Measurements from ENCODE around the gene KREMEN1. TPM values are rescaled to one million over a fixed set of nuclear protein-coding genes. Genes with fewer than 3 reads are reported as not detected.

The KREMEN1 gene
- total and polyA plus RNA-seq, 10 of the 15 experiments (the other 5 are each of a cell fraction or from before 2014, with no cell fraction given): 0.10 to 2.5 (median 0.20) TPM; not detected in 1

DNA sequence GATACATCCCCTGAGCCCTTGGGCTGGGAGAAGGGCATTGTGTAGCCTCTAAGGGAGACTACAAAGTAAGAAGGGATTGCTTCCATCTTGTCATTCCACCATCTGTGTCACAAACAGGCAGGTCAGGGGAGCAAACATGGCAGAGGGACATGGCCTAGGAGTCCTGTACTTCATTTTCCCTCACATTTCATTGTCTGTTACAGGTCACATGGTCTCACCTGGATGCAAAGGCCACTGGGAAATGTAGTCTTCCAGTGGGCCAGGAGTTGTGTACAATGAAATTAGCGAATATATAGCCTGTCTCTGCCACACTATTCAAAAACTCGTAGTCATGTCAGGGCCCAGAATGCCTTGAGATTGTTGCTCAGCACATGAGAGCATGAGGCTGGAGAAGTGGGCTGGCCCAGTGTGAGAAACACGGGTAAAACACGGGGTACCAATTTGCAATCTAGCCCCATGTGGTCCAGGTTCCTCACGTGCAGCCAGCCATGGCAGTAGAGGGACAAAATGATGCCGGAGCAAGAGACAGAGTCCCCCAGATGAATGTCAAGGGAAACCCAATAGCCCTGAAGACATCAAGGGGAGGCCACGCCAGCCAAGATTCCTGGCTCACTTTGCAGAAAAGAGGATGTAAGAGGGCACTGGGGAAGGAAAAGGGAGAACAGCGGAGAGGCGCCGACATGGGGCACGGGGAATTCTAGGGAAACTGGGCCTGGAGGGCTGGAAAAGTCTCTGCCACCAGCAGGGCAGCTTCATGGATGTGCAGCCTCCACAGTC is 85.1 kb downstream of the KREMEN1 start (continued):
- no peak for TF ChIP-seq BMI1 (IDR thresholded peaks at IDR 0.05; ENCODE audit: borderline replicate concordance)
- no peak for TF ChIP-seq GABPA (IDR thresholded peaks at IDR 0.05; ENCODE audit: low read depth)
- no peak for TF ChIP-seq SMARCA5 (IDR thresholded peaks at IDR 0.05)
- peak; percentile 33; the same call in 1 of the 2 replicates for TF ChIP-seq YY1 (IDR thresholded peaks at IDR 0.05; ENCODE audit: low read depth, low read length)
- TF ChIP-seq, protein P1, sequence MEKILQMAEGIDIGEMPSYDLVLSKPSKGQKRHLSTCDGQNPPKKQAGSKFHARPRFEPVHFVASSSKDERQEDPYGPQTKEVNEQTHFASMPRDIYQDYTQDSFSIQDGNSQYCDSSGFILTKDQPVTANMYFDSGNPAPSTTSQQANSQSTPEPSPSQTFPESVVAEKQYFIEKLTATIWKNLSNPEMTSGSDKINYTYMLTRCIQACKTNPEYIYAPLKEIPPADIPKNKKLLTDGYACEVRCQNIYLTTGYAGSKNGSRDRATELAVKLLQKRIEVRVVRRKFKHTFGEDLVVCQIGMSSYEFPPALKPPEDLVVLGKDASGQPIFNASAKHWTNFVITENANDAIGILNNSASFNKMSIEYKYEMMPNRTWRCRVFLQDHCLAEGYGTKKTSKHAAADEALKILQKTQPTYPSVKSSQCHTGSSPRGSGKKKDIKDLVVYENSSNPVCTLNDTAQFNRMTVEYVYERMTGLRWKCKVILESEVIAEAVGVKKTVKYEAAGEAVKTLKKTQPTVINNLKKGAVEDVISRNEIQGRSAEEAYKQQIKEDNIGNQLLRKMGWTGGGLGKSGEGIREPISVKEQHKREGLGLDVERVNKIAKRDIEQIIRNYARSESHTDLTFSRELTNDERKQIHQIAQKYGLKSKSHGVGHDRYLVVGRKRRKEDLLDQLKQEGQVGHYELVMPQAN (conservative IDR thresholded peaks at IDR 0.05): no peak

DNA sequence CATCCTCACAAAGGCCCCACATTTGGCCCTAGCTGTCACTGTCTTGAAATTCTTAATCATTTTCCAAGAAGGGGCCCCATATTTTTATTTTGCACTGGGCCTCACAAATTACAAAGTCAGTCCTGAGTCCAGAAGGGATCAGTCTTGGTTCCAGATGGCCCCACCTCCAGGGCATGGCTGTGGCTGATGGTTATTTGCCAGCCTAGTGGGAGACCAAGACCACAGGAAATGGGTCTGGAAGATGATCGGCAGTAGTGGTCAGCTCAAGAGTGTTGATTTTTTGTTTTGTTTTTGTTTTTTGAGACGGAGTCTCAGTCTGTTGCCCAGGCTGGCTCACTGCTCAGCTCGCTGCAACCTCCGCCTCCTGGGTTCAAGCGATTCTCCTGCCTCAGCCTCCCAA is 85.7 kb downstream of the KREMEN1 start:
- no TSS peak for BruUV-seq (replicated peaks)
- intact Hi-C loops (cut with micrococcal nuclease; ENCODE audit: unreplicated experiment) (loop anchor here (10.0 kb wide), 2 partner anchors 114 to 554 kb away; no protein-coding TSS in a partner anchor), in situ Hi-C loops (cut with MboI) (no loop called here)
- Histone ChIP-seq H3K4me2 (ENCODE audit: control insufficient read depth, insufficient read depth) (no peak overlapping the region), H3K79me2 (ENCODE audit: control insufficient read depth, insufficient read depth, low read length) (no peaks in the 10 kb centered on the region), H4K20me1 (ENCODE audit: control insufficient read depth, insufficient read depth) (no peaks in the 10 kb centered on the region), H3K27me3 (replicated peaks in 1 of 2; ENCODE audit: control insufficient read depth in 2 of 2, insufficient read depth in 2 of 2, low read length in 1 of 2) (no peaks in the 10 kb centered on the region; a peak in 1 of 4 replicates), H3K4me1 (ENCODE audit: control insufficient read depth, insufficient read depth, low read length) (peaks cover 8% of the 10 kb centered on the region), H3K27ac (ENCODE audit: control insufficient read depth, insufficient read depth) (no peak overlapping the region), H3K4me3 (no peak overlapping the region), H3K36me3 (ENCODE audit: control insufficient read depth in 2 of 2, insufficient read depth in 2 of 2, low read length in 1 of 2) (no peaks in the 10 kb centered on the region), H3K9me3 (replicated peaks; ENCODE audit: control insufficient read depth, insufficient read depth, low read length) (peaks cover 1% of the 10 kb centered on the region; the same call in 2 of the 3 replicates), H3K9ac (ENCODE audit: control insufficient read depth, insufficient read depth, low read length) (no peak overlapping the region), H2AFZ (ENCODE audit: control insufficient read depth, low read depth, low read length) (no peak overlapping the region)
- WGBS (ENCODE audit: insufficient coverage, insufficient replicate concordance, low lambda C conversion rate, missing lambda C conversion rate): 82% methylated on average over 5 of the region's 5 CpGs
- DNase-seq (ENCODE audit: low read depth, low spot score) (no peak), FAIRE-seq (no peak), ATAC-seq (no peak)
- TF ChIP-seq NFIC (IDR thresholded peaks at IDR 0.05; ENCODE audit: low read depth, low read length) (no peak), RCOR1 (conservative IDR thresholded peaks at IDR 0.05; ENCODE audit: low read depth, low read length) (no peak), NRF1 (conservative IDR thresholded peaks at IDR 0.05; ENCODE audit: low read depth, low read length) (no peak), KAT2A (conservative IDR thresholded peaks at IDR 0.05; ENCODE audit: control insufficient read depth, low read depth, low read length) (no peak), ATF7 (IDR thresholded peaks at IDR 0.05; ENCODE audit: low read depth) (no peak), SMAD1 (IDR thresholded peaks at IDR 0.05; ENCODE audit: low read depth, partially characterized antibody) (no peak)
- CTCF ChIA-PET: interaction anchor here (1.1 kb wide), 1 partner anchor 118 kb away, joined by 4 read pairs; no protein-coding TSS in a partner anchor
- POLR2A ChIA-PET: interaction anchor here (0.7 to 1.0 kb wide), 3 partner anchors 9 to 88 kb away, joined by 3 read pairs; no protein-coding TSS in a partner anchor
- SMC1A ChIA-PET (ENCODE audit: uncharacterized antibody, unreplicated experiment): interaction anchor here (0.6 to 1.5 kb wide), 7 partner anchors 9 to 249 kb away, joined by 3 to 6 read pairs (median 3); partner anchors contain the start of gene KREMEN1
- RAD21 ChIA-PET (ENCODE audit: unreplicated experiment): interaction anchor here (0.7 to 1.1 kb wide), 2 partner anchors 44 to 87 kb away, joined by 3 to 4 read pairs; no protein-coding TSS in a partner anchor
